ENCODE data around the gene SLC25A17. TPM values are rescaled to one million over a fixed set of nuclear protein-coding genes. Genes with fewer than 3 reads are reported as not detected.

Gene SLC25A17
- polyA plus RNA-seq, 1 experiment, result 28.8 TPM

DNA sequence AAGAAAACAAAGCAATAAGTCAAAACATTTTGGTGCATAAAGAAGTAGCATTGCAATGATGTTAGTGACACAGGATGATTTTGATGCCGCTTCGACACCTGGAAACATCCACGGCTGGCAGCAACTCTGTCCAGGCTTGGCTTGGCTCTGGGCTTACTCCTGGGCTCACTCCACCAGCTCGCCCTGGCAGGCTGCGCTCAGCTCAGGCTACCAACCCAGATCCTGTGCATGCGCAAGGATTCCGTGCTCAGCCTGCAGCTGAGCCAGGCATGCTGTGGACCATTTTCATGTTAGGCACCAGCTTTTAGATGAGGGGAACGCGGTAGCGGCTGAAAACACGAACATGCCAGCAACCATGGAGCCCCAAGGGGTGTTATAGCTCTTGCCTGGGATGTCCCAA is 66.0 kb downstream of the SLC25A17 start:
- Histone ChIP-seq H3K27me3 (ENCODE audit: control insufficient read depth, insufficient read depth, low read length) (no peaks in the 10 kb centered on the region), H3K9me3 (ENCODE audit: control insufficient read depth, insufficient read depth, low read length) (peaks cover 11% of the 10 kb centered on the region), H3K4me3 (ENCODE audit: low read depth, low read length) (no peak overlapping the region), H3K27ac (ENCODE audit: low read depth, low read length) (no peak overlapping the region)
- DNase-seq (ENCODE audit: low read depth, low spot score), result no peak
- CTCF ChIA-PET, result no interaction called here
- POLR2A ChIA-PET, result no interaction called here
- TF ChIP-seq, protein P1, sequence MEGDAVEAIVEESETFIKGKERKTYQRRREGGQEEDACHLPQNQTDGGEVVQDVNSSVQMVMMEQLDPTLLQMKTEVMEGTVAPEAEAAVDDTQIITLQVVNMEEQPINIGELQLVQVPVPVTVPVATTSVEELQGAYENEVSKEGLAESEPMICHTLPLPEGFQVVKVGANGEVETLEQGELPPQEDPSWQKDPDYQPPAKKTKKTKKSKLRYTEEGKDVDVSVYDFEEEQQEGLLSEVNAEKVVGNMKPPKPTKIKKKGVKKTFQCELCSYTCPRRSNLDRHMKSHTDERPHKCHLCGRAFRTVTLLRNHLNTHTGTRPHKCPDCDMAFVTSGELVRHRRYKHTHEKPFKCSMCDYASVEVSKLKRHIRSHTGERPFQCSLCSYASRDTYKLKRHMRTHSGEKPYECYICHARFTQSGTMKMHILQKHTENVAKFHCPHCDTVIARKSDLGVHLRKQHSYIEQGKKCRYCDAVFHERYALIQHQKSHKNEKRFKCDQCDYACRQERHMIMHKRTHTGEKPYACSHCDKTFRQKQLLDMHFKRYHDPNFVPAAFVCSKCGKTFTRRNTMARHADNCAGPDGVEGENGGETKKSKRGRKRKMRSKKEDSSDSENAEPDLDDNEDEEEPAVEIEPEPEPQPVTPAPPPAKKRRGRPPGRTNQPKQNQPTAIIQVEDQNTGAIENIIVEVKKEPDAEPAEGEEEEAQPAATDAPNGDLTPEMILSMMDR (IDR thresholded peaks at IDR 0.05; ENCODE audit: low read depth, low read length), result no peak

DNA sequence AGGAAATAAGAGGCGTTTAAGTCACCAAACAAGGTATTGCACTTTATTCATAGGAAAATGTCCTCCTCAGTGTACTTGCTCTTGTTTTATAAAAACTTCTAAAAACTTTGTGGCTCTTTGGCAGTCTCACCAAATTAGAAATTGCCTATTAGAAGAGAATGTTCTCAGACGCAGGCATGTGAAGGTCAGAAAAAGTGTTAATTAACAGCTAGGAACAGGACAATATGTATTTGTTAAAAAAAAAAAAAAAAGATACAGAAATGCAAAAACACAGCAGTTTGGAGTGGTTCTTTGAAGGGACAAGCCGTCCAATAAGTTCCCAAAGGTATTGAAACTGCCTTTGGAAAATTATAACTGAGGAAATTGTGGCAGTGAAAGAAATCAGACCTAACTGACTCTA is 67.9 kb downstream of the SLC25A17 start:
- POLR2A ChIA-PET, result no interaction called here
- Histone ChIP-seq H3K27me3 (ENCODE audit: control insufficient read depth, insufficient read depth, low read length) (no peaks in the 10 kb centered on the region), H3K4me3 (ENCODE audit: low read depth, low read length) (no peak overlapping the region), H3K9me3 (ENCODE audit: control insufficient read depth, insufficient read depth, low read length) (peaks cover 13% of the 10 kb centered on the region), H3K27ac (ENCODE audit: low read depth, low read length) (no peak overlapping the region)
- TF ChIP-seq, protein P1 (IDR thresholded peaks at IDR 0.05; ENCODE audit: low read depth, low read length), result no peak
- DNase-seq (ENCODE audit: low read depth, low spot score), result no peak
- CTCF ChIA-PET, result interaction anchor here (0.6 to 2.2 kb wide), 4 partner anchors 8 to 309 kb away, joined by 4 to 9 read pairs (median 4); no protein-coding TSS in a partner anchor

DNA sequence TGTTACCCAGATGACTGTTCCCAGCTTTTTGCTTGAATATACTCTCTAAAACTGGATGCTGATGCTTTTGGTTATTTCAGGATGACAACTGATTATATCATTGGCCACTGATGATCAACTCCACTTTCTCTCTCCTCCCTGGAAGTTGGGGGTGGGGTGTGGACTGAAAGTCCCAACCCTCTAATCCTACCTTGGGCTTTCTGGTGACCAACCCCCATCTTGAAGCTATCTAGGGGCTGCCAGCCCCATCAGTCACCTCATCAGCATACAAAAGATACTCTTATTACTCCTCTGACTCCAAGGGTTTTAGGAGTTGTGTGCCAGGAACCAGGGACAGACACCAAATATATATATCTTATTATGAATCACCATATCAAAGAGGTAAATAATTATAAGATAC is 69.3 kb downstream of the SLC25A17 start:
- CTCF ChIA-PET, result interaction anchor here (1.3 to 1.9 kb wide), 2 partner anchors 10 to 11 kb away, joined by 4 to 9 read pairs; no protein-coding TSS in a partner anchor
- H3K27ac ChIP-seq (ENCODE audit: low read depth, low read length), result no peak overlapping the region
- POLR2A ChIA-PET, result interaction anchor here (0.6 kb wide), 1 partner anchor 69 kb away, joined by 3 read pairs; no protein-coding TSS in a partner anchor
- H3K9me3 ChIP-seq (ENCODE audit: control insufficient read depth, insufficient read depth, low read length), result peaks cover 13% of the 10 kb centered on the region
- H3K27me3 ChIP-seq (ENCODE audit: control insufficient read depth, insufficient read depth, low read length), result no peaks in the 10 kb centered on the region
- TF ChIP-seq, protein P1 (IDR thresholded peaks at IDR 0.05; ENCODE audit: low read depth, low read length), result no peak
- DNase-seq (ENCODE audit: low read depth, low spot score), result no peak
- no peak overlapping the region for H3K4me3 ChIP-seq (ENCODE audit: low read depth, low read length)

DNA sequence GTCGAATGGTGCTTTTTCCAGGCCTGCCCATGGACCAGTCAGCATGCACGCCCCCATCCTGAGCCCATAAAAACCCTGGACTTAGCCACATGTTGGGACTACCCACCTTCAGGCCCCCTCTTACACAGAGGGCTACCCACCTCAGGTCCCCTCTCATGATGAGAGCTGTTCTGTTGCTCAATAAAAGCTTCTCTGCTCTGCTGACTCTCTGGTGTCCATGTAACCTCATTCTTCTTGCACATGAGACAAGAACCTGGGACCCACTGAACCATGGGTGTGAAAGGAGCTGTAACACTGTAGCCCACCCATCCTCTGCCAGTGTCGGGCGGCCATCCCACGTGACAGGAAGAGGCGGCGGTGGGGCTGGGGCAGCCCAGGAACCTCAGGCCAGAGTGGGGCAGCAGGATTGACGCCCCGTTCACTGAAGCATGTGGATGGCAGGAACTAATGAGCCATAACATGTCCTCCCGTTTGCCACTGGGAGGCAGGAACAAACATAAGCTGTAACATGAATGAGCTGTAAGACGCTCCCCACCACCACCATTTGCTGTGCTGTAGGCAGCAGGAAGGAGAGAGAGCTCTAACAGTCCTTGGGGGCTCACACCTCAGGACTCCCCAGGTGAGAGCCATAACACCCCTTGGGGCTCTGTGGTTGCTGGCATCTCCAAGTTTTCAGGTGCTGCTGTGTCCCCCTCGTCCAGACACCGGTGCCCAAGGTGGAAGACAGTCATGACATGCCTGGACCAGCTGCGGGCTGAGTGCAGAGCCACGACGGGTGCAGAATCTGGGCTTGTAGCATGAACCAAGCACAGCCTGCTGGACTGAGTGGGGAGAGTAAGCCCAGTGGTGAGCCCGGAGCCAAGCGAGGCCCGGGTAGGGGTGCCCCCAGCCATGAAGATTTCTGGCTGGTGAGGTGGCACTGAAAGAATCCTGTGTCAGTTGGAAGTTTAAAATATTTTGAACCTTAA is 70.5 kb downstream of the SLC25A17 start:
- ChIA-PET CTCF (interaction anchor here (1.0 kb wide), 1 partner anchor 65 kb away, joined by 3 read pairs; no protein-coding TSS in a partner anchor), POLR2A (interaction anchor here (0.6 to 0.7 kb wide), 2 partner anchors 70 to 225 kb away, joined by 3 to 14 read pairs; no protein-coding TSS in a partner anchor)
- Histone ChIP-seq H3K9me3 (ENCODE audit: control insufficient read depth, insufficient read depth, low read length) (peaks cover 13% of the 10 kb centered on the region), H3K27ac (ENCODE audit: low read depth, low read length) (no peak overlapping the region), H3K27me3 (ENCODE audit: control insufficient read depth, insufficient read depth, low read length) (no peaks in the 10 kb centered on the region), H3K4me3 (ENCODE audit: low read depth, low read length) (no peak overlapping the region)
- no peak for DNase-seq (ENCODE audit: low read depth, low spot score)
- TF ChIP-seq, protein P1 (IDR thresholded peaks at IDR 0.05; ENCODE audit: low read depth, low read length), result no peak

DNA sequence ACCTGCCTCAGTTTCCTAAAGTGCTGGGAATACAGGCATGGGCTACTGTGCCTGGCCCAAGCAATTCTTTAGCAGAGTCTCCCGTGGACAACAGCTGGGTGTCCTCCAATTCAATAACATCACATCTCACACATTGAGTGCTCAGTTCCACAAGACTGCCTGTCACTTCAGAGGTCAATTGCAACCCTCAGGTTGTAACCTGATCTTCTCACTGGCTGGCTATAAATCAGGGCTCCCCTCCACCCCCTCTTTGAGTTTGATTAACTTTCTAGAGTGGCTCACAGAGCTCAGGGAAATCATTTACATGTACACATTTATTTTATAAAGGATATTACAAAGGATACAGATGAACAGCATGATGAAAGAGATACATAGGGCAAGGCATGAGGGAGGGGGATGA is 71.8 kb downstream of the SLC25A17 start:
- POLR2A ChIA-PET, result interaction anchor here (0.8 kb wide), 1 partner anchor 9 kb away, joined by 5 read pairs; no protein-coding TSS in a partner anchor
- Histone ChIP-seq H3K27ac (ENCODE audit: low read depth, low read length) (no peak overlapping the region), H3K9me3 (ENCODE audit: control insufficient read depth, insufficient read depth, low read length) (peaks cover 13% of the 10 kb centered on the region), H3K27me3 (ENCODE audit: control insufficient read depth, insufficient read depth, low read length) (no peaks in the 10 kb centered on the region), H3K4me3 (ENCODE audit: low read depth, low read length) (no peak overlapping the region)
- TF ChIP-seq, protein P1 (IDR thresholded peaks at IDR 0.05; ENCODE audit: low read depth, low read length), result no peak
- CTCF ChIA-PET, result interaction anchor here (1.3 kb wide), 1 partner anchor 65 kb away, joined by 9 read pairs; no protein-coding TSS in a partner anchor
- no peak for DNase-seq (ENCODE audit: low read depth, low spot score)

Measured in AG04450 (cell line).